NAMALWA (cell line): ENCODE measurements around the gene UBQLN3.

Source experiments
- DNase-seq: peaks from one replicate; pipeline ENCODE4 v3.0.0-alpha.2; 2015; ENCODE audit warnings: low spot score

UBQLN3 gene

DNA sequence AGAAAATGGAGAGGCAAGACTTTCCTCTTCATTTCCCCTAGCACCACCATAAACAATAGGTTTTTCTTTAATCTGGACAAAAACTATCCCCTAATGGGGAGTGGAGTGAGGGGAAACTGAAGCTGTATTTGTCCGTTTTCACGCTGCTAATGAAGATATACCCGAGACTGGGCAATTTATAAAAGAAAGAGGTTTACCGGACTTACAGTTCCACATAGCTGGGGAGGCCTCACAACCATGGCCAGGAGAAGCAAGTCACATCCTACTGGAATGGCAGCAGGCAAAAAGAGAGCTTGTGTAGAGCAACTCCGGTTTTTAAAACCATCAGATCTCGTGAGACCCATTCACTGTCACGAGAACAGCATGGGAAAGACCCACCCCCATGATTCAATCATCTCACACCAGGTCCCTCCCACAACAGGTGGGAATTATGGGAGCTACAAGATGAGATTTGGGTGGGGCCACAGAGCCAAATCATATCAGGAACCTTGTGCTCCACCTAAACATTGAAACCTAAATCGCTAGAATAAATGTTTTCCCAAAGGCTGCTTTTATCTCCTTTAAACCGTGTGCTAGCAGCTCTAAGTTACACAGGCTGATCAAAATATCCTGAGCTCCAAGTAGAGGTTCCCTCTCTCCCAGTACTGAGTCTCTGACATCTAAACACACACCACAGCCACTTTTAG is 4.3 kb downstream of the UBQLN3 start:
- no peak for DNase-seq

DNA sequence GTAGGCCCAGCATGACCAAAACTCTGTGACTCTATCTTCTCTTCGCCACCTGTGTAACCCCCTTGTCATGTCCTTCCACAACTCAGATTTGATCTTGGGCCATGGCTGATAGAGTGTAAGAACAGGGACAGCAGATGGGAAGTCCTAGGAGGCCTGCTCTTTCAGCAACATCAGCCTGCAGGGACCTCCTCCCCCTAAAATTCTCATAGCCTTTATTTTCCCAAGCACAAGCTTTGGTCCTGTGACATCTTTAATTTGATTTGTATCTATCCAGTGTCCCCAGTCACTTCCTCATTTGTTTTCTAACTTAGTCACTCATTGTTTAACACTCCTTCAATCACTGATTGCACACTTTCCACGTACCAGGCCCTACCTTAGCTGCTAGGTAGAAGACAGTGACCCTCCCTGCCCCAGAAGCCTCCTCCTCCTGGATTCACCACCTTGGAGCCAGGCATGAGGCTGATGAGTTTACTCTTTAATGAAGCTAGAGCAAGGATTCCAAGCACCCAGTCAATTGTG is 5.3 kb downstream of the UBQLN3 start:
- no peak for DNase-seq

DNA sequence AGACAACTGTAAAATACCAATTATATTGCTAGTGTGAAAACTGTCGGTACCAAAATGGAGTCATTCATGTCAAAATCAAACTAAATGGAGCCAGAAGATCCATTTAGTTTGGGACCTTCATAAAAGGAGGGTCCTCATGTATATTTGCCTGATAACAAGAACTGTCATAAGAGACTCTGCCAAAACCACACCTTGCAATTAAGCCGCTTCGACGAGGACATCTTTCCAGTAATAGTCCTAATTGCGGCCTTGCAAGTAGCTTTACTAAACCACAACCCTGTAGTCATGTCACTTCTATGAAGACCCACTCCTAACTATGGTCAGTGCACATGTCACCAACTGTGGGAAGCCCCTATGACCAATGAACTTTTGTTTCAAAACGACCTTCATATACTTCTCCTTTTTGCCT is 9.4 kb downstream of the UBQLN3 start:
- DNase-seq = no peak

DNA sequence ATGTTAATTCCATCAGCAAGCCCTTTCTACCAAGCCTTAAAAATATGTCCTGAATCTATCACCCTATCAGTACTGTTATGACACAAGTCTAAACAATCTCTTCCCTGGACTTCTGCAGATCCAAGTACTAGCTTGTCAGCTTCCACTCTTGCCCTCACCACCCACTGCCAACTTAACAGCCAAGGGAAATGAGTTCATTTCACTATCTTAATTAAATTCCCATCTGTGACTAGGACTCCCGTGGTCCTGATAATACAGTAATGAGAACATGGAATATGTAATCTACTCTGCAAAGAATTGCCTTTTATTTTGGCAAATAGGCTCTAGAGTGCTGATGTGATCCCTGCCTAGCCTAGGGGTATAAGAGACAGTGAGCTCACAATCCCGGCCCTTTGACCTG is 10.1 kb downstream of the UBQLN3 start:
- no peak for DNase-seq

DNA sequence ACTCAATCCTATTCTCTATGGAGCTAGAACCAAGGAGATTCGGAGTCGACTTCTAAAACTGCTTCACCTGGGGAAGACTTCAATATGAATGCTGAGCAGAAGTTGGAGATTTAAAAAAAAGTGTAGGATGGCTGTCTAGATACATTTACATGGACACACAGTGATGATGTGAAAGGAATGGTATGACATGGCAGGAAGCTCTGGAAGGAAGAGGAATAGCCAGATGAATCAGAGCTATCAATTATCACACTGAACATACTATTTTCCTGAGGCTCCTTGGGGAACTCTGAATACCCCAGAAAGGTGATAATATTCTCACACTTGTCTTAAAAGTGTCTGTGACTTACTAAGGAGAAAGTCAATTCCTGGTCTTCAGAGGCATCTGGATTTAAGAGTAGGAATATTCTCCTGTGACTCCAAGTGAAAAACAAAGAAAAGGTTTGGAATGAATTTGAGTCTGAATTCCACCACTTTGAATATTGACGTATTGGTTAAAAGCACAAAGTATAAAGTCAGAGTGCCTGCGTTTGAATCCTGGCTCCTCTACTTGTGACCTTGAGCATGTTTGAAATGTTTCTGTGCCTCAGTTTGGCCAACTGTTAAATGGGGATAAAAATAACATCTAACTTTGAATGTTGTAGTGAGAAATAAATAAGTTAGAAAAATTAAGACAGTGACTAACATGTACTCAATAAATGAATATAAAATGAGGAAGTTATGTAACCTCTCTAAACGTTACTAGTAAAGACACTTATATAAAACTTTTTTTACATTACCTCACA is 20.0 kb downstream of the UBQLN3 start:
- no peak for DNase-seq

DNA sequence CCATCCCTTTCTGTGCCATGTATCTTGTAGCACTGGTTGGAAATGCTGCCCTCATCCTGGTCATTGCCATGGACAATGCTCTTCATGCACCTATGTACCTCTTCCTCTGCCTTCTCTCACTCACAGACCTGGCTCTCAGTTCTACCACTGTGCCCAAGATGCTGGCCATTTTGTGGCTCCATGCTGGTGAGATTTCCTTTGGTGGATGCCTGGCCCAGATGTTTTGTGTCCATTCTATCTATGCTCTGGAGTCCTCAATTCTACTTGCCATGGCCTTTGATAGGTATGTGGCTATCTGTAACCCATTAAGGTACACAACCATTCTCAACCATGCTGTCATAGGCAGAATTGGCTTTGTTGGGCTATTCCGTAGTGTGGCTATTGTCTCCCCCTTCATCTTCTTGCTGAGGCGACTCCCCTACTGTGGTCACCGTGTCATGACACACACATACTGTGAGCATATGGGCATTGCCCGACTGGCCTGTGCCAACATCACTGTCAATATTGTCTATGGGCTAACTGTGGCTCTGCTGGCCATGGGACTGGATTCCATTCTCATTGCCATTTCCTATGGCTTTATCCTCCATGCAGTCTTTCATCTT is 20.9 kb downstream of the UBQLN3 start:
- DNase-seq = no peak

DNA sequence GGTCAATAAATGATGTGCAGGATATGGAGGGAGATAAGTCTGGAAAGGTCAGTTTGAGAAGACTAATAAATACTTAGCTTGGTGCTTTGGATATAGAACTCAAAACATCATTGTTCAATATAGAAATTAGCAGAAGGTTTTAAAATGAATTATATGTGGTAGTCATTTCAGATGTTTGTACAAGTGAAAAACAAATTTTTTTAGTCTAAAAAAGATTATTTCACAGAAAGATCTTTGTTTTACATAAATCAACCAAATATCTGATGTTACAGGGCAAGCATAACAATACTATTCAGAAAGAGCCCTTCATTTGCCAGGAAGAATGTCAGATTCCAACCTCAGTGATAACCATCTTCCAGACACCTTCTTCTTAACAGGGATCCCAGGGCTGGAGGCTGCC is 21.4 kb downstream of the UBQLN3 start, which contains the start of gene OR52D1:
OR52D1 (plus strand) TSS at position 301 of the 400 bp plus-strand sequence; CDS start at position 323, 22 bp downstream.
- no peak for DNase-seq

DNA sequence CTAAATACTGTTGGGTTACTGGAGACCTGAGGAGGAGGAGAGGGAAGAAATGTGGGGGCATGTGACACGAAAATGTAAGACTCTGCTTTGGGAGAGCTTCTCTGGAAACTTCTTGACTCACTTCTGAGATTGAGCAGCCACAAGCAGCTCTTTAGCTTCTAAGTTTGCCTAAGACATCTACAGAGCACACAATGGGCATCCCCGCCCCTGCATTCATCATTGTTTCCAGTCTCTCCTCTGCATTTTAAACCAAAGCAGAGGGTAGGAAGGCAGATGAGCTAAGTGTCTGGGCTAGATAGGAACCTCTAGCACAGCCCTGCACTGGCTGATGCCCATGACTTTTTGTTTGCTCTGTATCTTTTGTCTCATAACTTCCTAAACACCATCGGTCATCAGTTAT is 23.3 kb downstream of the UBQLN3 start:
- DNase-seq = no peak

DNA sequence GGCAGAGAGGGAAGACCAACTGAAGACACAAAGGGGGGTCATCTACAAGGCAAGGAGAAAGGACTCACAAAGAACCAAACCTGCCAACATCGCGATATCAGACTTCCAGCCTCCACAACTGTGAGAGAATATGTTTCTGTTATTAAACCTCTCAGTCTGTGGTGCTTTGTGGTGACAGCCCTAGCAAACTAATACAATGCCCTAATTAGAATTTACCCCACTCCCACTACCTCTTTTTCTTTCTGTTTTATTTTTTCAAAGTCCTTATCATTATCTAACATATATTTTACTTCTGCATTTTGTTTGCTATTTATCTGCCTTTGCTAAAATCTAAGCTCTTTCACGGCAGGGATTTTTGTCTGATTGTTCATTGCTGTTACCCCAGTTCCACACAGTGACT is 23.8 kb downstream of the UBQLN3 start:
- DNase-seq = no peak

DNA sequence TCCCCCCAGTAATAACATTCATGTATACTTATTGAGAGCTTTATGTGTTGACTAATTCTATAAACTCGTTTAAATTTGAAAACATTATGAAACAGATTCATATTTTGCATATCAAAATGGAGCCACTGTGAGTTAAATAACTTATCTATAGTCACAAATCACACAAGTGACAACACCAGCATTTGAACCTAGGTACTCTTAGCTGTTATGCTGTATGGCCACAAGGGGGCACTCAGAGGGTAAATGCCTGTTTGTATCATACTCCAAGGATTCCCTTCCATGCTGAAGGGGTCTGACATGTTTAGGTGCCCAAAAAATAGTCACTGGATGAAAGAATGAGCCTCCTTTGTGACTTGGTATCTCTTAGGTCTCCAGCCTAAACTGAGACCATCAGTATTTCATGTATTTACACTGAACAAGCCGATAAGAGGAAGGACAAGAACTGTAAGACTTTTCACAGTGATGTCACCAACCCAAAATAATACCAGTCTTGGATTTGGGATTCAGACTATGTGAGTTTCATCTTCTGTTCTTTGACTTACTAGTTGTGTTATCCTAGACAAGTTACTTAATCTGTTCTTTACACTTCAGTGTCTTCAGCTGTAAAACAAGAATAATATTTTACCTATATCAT is 33.5 kb downstream of the UBQLN3 start:
- peak; percentile 60 for DNase-seq

DNA sequence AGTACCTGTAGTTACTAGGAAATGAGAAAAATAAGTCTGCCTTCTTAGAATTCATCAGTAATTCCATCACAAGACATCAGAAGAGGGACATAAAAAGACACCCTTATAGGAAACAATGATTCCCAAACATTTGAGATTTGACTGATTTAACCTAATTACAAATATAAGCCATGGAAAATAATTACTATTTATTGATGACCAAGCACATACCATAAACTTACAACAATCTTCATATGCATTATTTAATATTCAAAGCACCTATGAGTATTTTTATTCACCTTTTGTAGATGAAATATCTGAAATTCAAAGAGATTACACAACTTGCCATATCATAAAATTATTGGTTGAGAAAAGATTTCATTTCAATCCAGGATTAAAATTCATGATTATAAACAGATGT is 35.8 kb downstream of the UBQLN3 start:
- DNase-seq = no peak

DNA sequence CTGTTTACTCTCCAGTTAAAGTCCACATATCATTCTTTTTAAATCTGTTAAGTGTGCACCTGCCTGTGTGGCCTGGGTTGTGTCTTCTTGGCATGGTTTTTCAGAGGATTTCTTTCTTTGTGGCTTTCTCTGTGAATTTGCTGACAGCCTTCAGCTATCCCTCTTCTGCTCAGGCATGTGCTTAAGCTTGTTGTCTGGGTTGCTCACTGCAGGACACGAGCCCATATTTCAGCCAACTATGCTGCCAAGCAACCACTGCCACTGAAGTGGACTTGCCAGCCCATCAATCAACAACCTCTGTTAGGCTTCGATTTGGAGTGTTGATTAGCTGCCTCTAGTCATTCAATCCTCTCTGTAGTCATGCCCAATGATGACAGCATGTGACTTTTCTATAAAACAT is 42.2 kb downstream of the UBQLN3 start:
- no peak for DNase-seq

DNA sequence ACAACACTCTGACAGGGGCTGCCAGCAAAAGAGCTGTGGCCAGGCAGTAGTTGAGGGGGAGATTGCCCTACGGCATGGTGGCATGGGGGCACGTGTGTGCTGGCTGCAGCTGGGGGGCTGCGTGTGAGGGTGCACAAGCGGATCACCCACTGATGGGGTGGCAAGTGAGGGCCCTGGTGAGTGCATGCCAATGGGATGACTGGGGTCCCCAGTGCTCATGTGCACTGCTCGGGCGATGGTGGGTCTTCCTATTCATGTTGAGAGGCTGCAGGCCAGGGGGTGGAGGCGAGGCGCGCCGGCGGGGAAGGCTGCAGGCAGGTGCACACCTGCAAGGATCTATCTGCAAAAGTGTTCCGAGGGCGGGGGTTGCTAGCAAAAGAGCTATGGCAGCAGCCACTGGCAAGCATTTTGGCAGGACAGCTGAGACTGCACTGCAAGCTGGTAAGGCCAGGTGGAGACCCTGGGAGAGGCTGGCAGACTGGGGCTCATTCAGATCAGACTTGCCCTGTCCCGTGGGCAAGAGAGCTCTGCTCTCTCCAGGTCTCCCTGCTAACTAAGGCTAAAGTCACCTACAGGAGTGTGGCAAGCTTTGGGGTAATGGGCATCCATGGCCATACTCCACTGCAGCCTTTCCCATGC is 48.7 kb downstream of the UBQLN3 start:
- no peak for DNase-seq
